EH (cell line): ENCODE data around the gene CACNA2D3.
"Not testable (repeated sequence)": the region's sequence is repeated elsewhere in the genome, so short reads cannot be mapped to it uniquely, and the experiment has no call there.

Source experiments
- DNase-seq: peaks from one replicate; pipeline ENCODE4 v3.0.0-alpha.2; 2015; ENCODE audit warnings: low read depth

Gene CACNA2D3

GRCh38 chr3:54464554-54464953 is 342.2 kb downstream of the CACNA2D3 start:
- DNase-seq, result not testable (repeated sequence)

GRCh38 chr3:54476891-54477290 is 354.5 kb downstream of the CACNA2D3 start:
- no peak for DNase-seq

GRCh38 chr3:54481606-54482365 is 359.4 kb downstream of the CACNA2D3 start:
- DNase-seq, result no peak

- DNase-seq, result no peak
Observed at GRCh38 chr3:54484334-54484733, 362.0 kb downstream of the CACNA2D3 start.

GRCh38 chr3:54486317-54486716 is 364.0 kb downstream of the CACNA2D3 start:
- no peak for DNase-seq

- DNase-seq, result no peak
Observed at GRCh38 chr3:54488297-54488696, 365.9 kb downstream of the CACNA2D3 start.

- DNase-seq, result no peak
Observed at GRCh38 chr3:54494209-54494608, 371.9 kb downstream of the CACNA2D3 start.

GRCh38 chr3:54506603-54507002 is 384.3 kb downstream of the CACNA2D3 start:
- no peak for DNase-seq

GRCh38 chr3:54507876-54508460 is 385.6 kb downstream of the CACNA2D3 start:
- no peak for DNase-seq

GRCh38 chr3:54510506-54510905 is 388.2 kb downstream of the CACNA2D3 start:
- no peak for DNase-seq

- DNase-seq, result no peak
Observed at GRCh38 chr3:54511766-54512365, 389.5 kb downstream of the CACNA2D3 start.

- no peak for DNase-seq
Observed at GRCh38 chr3:54514006-54514405, 391.7 kb downstream of the CACNA2D3 start.

- DNase-seq, result no peak
Observed at GRCh38 chr3:54514416-54514815, 392.1 kb downstream of the CACNA2D3 start.

- DNase-seq, result no peak
Observed at GRCh38 chr3:54515441-54516213, 393.3 kb downstream of the CACNA2D3 start.

GRCh38 chr3:54517424-54517823 is 395.1 kb downstream of the CACNA2D3 start:
- DNase-seq, result no peak

- no peak for DNase-seq
Observed at GRCh38 chr3:54518011-54518675, 395.8 kb downstream of the CACNA2D3 start.

- no peak for DNase-seq
Observed at GRCh38 chr3:54519493-54519892, 397.1 kb downstream of the CACNA2D3 start.

- no peak for DNase-seq
Observed at GRCh38 chr3:54520060-54520459, 397.7 kb downstream of the CACNA2D3 start.

- no peak for DNase-seq
Observed at GRCh38 chr3:54527521-54527920, 405.2 kb downstream of the CACNA2D3 start.

GRCh38 chr3:54527953-54528352 is 405.6 kb downstream of the CACNA2D3 start:
- peak; percentile 56 for DNase-seq

- DNase-seq, result no peak
Observed at GRCh38 chr3:54528668-54529067, 406.3 kb downstream of the CACNA2D3 start.

- no peak for DNase-seq
Observed at GRCh38 chr3:54530091-54530490, 407.7 kb downstream of the CACNA2D3 start.
